Lower leg skin (tissue), 3 donors: ENCODE results near the gene GABARAPL1.

ENCODE experiments used
- CTCF ChIP-seq, 3 donors: fragments of 450-650 bp; IDR thresholded peaks; one replicate each; pipeline ENCODE4 v1.5.1; 2016; ENCODE audit warnings: antibody characterized with exemption in 3 of 3, mild to moderate bottlenecking in 3 of 3, moderate library complexity in 2 of 3
- POLR2A ChIP-seq, 2 donors: fragments of 450-650 bp; IDR thresholded peaks; one replicate each; pipeline ENCODE4 v1.6.1; 2016 to 2017; ENCODE audit warnings: antibody characterized with exemption in 2 of 2, mild to moderate bottlenecking in 1 of 2, moderate library complexity in 1 of 2

GRCh38 chr12:10272467-10272866, 59.8 kb downstream of the GABARAPL1 start:
- TF ChIP-seq CTCF (IDR thresholded peaks at IDR 0.05) (no peak), POLR2A (IDR thresholded peaks at IDR 0.05) (no peak)
